ENCODE measurements around the gene TMEM59L. TPM values are rescaled to one million over a fixed set of nuclear protein-coding genes. Genes with fewer than 3 reads are reported as not detected.

Gene TMEM59L
- total and polyA plus RNA-seq, 9 of the 15 experiments (the other 6 are each of a cell fraction or from before 2014, with no cell fraction given): 0.37 TPM; not detected in 8

DNA sequence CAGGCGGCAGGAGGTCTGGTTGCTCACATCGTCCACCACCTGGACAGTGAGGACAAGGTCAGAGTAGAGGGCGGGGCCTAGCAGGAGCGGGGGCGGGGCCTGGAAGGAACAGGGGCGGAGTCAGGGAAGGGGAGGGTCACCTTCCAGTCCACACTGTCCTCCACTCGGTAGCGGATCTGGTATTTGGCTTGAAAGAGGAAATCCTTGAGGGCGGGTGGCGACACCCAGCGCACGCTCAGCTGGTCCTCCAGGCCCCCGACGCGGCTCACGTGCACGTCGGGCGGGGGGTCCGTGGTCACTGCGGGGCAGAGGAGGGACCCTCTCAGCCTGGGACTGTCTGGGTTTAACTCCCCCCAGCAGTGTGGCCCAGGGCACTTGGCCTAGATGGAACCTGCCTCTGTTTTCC, 15.9 kb upstream of the TMEM59L start (continued):
- TF ChIP-seq, protein P1, sequence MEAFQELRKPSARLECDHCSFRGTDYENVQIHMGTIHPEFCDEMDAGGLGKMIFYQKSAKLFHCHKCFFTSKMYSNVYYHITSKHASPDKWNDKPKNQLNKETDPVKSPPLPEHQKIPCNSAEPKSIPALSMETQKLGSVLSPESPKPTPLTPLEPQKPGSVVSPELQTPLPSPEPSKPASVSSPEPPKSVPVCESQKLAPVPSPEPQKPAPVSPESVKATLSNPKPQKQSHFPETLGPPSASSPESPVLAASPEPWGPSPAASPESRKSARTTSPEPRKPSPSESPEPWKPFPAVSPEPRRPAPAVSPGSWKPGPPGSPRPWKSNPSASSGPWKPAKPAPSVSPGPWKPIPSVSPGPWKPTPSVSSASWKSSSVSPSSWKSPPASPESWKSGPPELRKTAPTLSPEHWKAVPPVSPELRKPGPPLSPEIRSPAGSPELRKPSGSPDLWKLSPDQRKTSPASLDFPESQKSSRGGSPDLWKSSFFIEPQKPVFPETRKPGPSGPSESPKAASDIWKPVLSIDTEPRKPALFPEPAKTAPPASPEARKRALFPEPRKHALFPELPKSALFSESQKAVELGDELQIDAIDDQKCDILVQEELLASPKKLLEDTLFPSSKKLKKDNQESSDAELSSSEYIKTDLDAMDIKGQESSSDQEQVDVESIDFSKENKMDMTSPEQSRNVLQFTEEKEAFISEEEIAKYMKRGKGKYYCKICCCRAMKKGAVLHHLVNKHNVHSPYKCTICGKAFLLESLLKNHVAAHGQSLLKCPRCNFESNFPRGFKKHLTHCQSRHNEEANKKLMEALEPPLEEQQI (IDR thresholded peaks at IDR 0.05): no peak
- TF ChIP-seq XRCC3 (IDR thresholded peaks at IDR 0.05) (no peak), ESRRB (CRISPR knock-in tag; IDR thresholded peaks at IDR 0.05; ENCODE audit: borderline replicate concordance) (no peak), LCOR (CRISPR knock-in tag; IDR thresholded peaks at IDR 0.05) (peak; percentile 49; the same call in 1 of the 2 replicates), FOXJ2 (tag; IDR thresholded peaks at IDR 0.05) (no peak), ZFP36 (IDR thresholded peaks at IDR 0.05; ENCODE audit: low read depth, low read length, partially characterized antibody) (no peak), GABPA (tag; conservative IDR thresholded peaks at IDR 0.05; ENCODE audit: low read depth) (peak; percentile 56), RBFOX2 (IDR thresholded peaks at IDR 0.05; ENCODE audit: low read depth, low read length) (peak; percentile 80), SRSF9 (IDR thresholded peaks at IDR 0.05; ENCODE audit: borderline replicate concordance, low read depth, low read length) (no peak), SMARCA5 (IDR thresholded peaks at IDR 0.05) (no peak), RAD21 (CRISPR knock-in tag; conservative IDR thresholded peaks at IDR 0.05 in 1 of 2, IDR thresholded peaks at IDR 0.05 in 1 of 2) (peak in 1 of 2 experiments; percentile 32; a peak in 1 of 4 replicates), PHTF2 (CRISPR knock-in tag; IDR thresholded peaks at IDR 0.05) (no peak), PURB (CRISPR knock-in tag; IDR thresholded peaks at IDR 0.05; ENCODE audit: low read depth) (no peak), SIRT6 (IDR thresholded peaks at IDR 0.05; ENCODE audit: low read depth, low read length) (no peak), ZNF140 (CRISPR knock-in tag; IDR thresholded peaks at IDR 0.05) (no peak), ZBTB7A (IDR thresholded peaks at IDR 0.05; ENCODE audit: borderline replicate concordance, control insufficient read depth, low read depth, low read length) (peak; percentile 56; the same call in 1 of the 2 replicates), ZNF354B (CRISPR knock-in tag; IDR thresholded peaks at IDR 0.05) (no peak), RBM17 (IDR thresholded peaks at IDR 0.05; ENCODE audit: borderline replicate concordance, low read depth, low read length) (no peak)
- TF ChIP-seq, protein P2, sequence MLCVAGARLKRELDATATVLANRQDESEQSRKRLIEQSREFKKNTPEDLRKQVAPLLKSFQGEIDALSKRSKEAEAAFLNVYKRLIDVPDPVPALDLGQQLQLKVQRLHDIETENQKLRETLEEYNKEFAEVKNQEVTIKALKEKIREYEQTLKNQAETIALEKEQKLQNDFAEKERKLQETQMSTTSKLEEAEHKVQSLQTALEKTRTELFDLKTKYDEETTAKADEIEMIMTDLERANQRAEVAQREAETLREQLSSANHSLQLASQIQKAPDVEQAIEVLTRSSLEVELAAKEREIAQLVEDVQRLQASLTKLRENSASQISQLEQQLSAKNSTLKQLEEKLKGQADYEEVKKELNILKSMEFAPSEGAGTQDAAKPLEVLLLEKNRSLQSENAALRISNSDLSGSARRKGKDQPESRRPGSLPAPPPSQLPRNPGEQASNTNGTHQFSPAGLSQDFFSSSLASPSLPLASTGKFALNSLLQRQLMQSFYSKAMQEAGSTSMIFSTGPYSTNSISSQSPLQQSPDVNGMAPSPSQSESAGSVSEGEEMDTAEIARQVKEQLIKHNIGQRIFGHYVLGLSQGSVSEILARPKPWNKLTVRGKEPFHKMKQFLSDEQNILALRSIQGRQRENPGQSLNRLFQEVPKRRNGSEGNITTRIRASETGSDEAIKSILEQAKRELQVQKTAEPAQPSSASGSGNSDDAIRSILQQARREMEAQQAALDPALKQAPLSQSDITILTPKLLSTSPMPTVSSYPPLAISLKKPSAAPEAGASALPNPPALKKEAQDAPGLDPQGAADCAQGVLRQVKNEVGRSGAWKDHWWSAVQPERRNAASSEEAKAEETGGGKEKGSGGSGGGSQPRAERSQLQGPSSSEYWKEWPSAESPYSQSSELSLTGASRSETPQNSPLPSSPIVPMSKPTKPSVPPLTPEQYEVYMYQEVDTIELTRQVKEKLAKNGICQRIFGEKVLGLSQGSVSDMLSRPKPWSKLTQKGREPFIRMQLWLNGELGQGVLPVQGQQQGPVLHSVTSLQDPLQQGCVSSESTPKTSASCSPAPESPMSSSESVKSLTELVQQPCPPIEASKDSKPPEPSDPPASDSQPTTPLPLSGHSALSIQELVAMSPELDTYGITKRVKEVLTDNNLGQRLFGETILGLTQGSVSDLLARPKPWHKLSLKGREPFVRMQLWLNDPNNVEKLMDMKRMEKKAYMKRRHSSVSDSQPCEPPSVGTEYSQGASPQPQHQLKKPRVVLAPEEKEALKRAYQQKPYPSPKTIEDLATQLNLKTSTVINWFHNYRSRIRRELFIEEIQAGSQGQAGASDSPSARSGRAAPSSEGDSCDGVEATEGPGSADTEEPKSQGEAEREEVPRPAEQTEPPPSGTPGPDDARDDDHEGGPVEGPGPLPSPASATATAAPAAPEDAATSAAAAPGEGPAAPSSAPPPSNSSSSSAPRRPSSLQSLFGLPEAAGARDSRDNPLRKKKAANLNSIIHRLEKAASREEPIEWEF (CRISPR knock-in tag; IDR thresholded peaks at IDR 0.05): no peak
- TF ChIP-seq, protein P3, sequence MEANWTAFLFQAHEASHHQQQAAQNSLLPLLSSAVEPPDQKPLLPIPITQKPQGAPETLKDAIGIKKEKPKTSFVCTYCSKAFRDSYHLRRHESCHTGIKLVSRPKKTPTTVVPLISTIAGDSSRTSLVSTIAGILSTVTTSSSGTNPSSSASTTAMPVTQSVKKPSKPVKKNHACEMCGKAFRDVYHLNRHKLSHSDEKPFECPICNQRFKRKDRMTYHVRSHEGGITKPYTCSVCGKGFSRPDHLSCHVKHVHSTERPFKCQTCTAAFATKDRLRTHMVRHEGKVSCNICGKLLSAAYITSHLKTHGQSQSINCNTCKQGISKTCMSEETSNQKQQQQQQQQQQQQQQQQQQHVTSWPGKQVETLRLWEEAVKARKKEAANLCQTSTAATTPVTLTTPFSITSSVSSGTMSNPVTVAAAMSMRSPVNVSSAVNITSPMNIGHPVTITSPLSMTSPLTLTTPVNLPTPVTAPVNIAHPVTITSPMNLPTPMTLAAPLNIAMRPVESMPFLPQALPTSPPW (CRISPR knock-in tag; IDR thresholded peaks at IDR 0.05): peak; percentile 64
